KMS-11 (cell line): ENCODE results near the gene RRBP1.

ENCODE experiments used
- H2AFZ ChIP-seq: fragments of 200-600 bp; sonication (generic); 2 replicates; pipeline ENCODE4 v1.6.1; 2016; ENCODE audit warnings: antibody characterized with exemption, mixed run types, low read depth
- H3K27ac ChIP-seq: fragments of 200-600 bp; sonication (generic); 2 replicates; pipeline ENCODE4 v1.6.1; 2016; ENCODE audit warnings: mild to moderate bottlenecking, mixed run types
- H3K27me3 ChIP-seq: fragments of 200-600 bp; sonication (generic); 2 replicates; pipeline ENCODE4 v1.6.1; 2017; ENCODE audit warnings: mild to moderate bottlenecking, low read depth, mixed run types, moderate library complexity; ENCODE audit not compliant: insufficient read depth
- H3K36me3 ChIP-seq: fragments of 200-600 bp; sonication (generic); 2 replicates; pipeline ENCODE4 v1.6.1; 2017; ENCODE audit warnings: mild to moderate bottlenecking, mixed run types; ENCODE audit not compliant: insufficient read depth
- H3K4me1 ChIP-seq: fragments of 200-600 bp; sonication (generic); 2 replicates; pipeline ENCODE4 v1.6.1; 2016; ENCODE audit warnings: mild to moderate bottlenecking, low read depth, mixed run types; ENCODE audit not compliant: poor library complexity, severe bottlenecking
- H3K4me2 ChIP-seq: fragments of 200-600 bp; sonication (generic); 2 replicates; pipeline ENCODE4 v1.7.0; 2016; ENCODE audit warnings: mild to moderate bottlenecking, mixed run types
- H3K4me3 ChIP-seq: fragments of 200-600 bp; sonication (generic); IDR thresholded peaks from 2 replicates; pipeline ENCODE4 v1.6.1; 2017; ENCODE audit warnings: low read depth, low read length, mixed read lengths; ENCODE audit not compliant: insufficient read depth
- H3K79me2 ChIP-seq: fragments of 200-600 bp; sonication (generic); 2 replicates; pipeline ENCODE4 v1.6.1; 2016; ENCODE audit warnings: low read depth, mixed run types; ENCODE audit not compliant: insufficient read depth
- H3K9ac ChIP-seq: fragments of 200-600 bp; sonication (generic); 2 replicates; pipeline ENCODE4 v1.6.1; 2016; ENCODE audit warnings: mild to moderate bottlenecking, mixed run types
- H4K20me1 ChIP-seq: fragments of 200-600 bp; sonication (generic); 2 replicates; pipeline ENCODE4 v1.6.1; 2016; ENCODE audit warnings: mild to moderate bottlenecking, mixed run types; ENCODE audit not compliant: insufficient read depth
- TF ChIP-seq, protein P1 (sequence below): fragments of 200-600 bp; sonication (generic); conservative IDR thresholded peaks from 2 replicates; pipeline ENCODE4 v1.6.1; 2017; ENCODE audit warnings: low read depth, mild to moderate bottlenecking, antibody characterized with exemption, low read length, moderate library complexity, mixed read lengths

Gene RRBP1

DNA sequence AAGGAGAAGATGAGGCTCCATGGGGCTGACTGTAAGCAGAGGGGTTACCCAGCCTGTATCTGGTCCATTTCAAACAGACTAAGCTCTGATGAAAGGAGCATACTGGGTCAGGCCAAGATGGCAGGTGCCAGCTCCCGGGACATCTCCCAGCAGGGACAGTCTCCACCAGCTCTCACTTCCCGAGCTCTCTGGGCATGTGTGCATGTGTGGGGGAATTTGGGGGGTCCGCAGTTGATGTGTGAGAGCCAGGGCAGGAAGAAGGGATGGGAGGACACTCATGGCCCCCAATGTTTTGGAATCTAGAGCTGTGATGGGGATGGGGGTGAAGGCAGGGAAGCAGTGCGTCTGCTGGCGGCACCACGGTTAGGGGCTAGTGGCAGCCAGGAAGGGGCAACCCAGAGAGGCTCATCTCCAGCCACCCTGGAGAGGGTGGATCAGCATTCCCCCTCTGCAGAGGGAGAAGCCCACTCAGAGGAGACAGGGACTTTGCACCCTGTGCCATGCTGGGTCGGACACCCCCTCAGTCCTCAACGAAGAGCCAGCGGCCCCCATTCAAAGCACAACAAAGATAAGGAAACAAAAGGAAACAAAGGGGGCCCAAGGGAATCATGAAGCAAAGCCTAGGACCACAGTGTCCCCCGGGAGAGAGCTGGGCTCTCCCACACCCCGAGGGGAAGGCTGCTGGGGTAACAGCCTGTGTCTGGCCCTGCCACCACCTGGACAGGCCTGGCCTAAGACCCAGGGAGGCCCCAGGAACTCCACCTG is 59.8 kb downstream of the RRBP1 start:
- Histone ChIP-seq H2AFZ (no peak overlapping the region), H3K9ac (no peak overlapping the region), H3K27ac (no peak overlapping the region), H3K4me1 (no peaks in the 10 kb centered on the region), H3K27me3 (no peaks in the 10 kb centered on the region), H4K20me1 (no peaks in the 10 kb centered on the region), H3K36me3 (no peaks in the 10 kb centered on the region), H3K4me2 (no peak overlapping the region), H3K4me3 (no peak overlapping the region), H3K79me2 (no peaks in the 10 kb centered on the region)
- TF ChIP-seq, protein P1, sequence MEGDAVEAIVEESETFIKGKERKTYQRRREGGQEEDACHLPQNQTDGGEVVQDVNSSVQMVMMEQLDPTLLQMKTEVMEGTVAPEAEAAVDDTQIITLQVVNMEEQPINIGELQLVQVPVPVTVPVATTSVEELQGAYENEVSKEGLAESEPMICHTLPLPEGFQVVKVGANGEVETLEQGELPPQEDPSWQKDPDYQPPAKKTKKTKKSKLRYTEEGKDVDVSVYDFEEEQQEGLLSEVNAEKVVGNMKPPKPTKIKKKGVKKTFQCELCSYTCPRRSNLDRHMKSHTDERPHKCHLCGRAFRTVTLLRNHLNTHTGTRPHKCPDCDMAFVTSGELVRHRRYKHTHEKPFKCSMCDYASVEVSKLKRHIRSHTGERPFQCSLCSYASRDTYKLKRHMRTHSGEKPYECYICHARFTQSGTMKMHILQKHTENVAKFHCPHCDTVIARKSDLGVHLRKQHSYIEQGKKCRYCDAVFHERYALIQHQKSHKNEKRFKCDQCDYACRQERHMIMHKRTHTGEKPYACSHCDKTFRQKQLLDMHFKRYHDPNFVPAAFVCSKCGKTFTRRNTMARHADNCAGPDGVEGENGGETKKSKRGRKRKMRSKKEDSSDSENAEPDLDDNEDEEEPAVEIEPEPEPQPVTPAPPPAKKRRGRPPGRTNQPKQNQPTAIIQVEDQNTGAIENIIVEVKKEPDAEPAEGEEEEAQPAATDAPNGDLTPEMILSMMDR = no peak

DNA sequence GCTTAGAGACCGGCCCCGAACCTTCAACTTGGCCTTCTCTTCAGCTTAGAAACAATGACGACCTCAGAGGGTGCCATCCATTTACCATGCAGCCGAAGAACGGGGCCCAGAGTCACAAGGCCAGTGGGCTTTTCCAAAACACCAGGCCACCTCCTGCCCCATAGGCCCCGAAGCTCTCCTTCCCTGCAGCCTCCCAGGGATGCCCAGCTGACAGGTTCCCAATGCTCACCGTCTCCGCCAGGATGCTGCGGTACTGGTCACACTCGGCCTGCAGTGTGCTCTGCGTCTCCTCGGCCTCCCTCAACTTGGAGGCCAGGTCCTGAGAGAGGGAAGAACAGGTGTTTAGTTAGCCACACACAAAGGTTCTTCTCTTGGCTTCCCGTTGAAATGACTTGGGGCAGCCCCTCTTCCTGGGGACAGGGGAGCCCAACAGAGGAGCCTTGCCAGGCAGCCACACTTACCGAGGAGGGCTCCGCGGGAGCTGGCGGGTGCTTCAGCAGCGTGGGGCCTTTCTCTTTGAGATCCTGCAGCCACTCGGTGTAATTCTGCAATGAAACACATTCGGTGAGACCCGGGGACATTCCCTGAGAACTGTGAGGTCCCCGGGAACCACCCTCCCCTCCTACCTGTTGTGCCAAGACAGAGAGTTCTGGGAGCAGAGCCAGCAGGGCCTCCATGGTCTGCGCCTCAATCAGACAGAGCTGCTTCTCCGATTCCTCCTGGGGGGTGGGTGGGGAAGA is 60.6 kb downstream of the RRBP1 start:
- Histone ChIP-seq H3K27me3 (no peaks in the 10 kb centered on the region), H2AFZ (no peak overlapping the region), H3K9ac (no peak overlapping the region), H3K27ac (no peak overlapping the region), H4K20me1 (no peaks in the 10 kb centered on the region), H3K79me2 (no peaks in the 10 kb centered on the region), H3K4me3 (no peak overlapping the region), H3K4me1 (no peaks in the 10 kb centered on the region), H3K36me3 (no peaks in the 10 kb centered on the region), H3K4me2 (no peak overlapping the region)
- TF ChIP-seq, protein P1 = no peak

DNA sequence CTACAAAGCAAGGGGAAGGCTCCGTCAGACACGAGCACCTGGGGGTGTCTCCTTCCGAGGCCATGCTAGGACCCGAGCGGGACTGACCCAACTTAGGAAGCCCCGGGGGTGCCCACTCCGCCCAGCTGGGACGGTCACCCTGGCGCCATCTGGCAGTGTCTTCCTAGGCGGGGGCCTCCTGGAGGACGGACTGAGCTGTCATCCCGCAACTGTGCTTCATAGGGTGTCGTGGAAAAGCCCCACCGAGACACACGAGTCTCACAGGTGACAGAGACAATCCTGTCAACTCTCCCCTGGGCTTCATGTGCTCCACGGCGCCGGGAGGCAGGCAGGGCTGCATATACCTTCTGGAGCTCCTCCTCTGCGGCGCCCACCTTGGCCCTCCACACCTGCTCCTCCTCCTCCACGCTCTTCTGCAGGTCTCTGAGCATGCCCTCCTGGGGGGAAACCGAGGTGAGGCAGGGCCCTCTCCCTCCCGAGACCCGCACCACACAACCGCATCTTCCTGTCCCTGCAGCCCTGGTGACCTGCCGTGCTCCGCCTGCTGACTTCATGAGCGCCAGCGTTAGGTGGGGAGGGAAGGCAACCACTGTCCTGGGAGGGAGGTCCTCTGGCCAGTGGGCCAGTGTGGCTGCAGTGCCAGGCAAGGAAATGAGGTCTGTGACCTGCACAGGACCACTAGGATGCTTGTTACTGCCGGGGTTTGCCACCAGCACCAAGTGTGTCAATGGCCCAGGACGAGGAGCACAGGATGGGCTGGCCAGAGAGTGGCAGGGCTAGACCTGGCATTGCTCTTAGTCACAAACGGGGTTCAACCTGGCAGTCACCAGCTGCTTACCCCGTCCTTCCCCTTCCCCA is 61.4 kb downstream of the RRBP1 start:
- no peak overlapping the region for H3K27ac ChIP-seq
- H3K79me2 ChIP-seq = no peaks in the 10 kb centered on the region
- TF ChIP-seq, protein P1 = no peak
- no peaks in the 10 kb centered on the region for H3K27me3 ChIP-seq
- no peaks in the 10 kb centered on the region for H4K20me1 ChIP-seq
- H3K4me3 ChIP-seq = no peak overlapping the region
- no peak overlapping the region for H3K4me2 ChIP-seq
- no peaks in the 10 kb centered on the region for H3K4me1 ChIP-seq
- no peak overlapping the region for H2AFZ ChIP-seq
- no peak overlapping the region for H3K9ac ChIP-seq
- H3K36me3 ChIP-seq = no peaks in the 10 kb centered on the region

DNA sequence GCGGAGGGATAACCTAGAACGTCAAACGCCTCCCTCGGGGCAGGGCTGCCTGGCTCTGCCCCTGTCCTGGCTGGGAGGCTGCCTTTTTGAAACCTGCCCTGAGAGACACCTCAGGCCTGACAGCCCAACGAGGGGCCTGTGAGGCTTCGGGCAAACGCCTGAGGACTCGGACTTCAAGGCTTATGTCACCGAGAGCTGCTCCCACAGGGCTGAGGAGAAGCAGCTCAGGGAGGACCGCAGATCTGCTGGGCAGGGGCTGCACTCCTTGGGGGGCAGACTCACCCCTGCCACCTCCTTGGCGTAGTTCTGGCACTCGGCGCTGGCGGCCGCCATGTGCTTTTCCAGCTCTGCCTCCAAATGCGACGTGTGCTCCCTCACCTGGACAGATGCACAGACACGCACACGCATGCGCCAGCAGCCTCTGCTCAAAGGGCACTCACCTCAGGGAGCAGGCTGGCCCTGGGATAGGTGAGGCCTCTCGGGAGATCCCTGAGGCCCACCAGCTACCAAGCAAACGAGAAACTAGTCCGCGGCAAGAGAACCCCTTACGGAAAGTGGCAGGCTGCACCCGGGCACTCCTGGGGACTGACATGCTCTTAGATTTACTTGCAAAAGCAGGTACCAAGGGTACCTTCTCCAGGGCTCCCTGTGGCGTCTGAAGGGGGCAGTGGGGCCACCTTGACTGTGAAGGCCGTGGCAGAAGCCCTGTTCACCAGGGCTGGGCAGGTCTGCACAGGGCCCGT is 62.5 kb downstream of the RRBP1 start:
- H3K9ac ChIP-seq = no peak overlapping the region
- no peak overlapping the region for H3K4me3 ChIP-seq
- H3K36me3 ChIP-seq = no peaks in the 10 kb centered on the region
- H3K4me1 ChIP-seq = no peaks in the 10 kb centered on the region
- no peak overlapping the region for H3K27ac ChIP-seq
- no peak overlapping the region for H3K4me2 ChIP-seq
- no peaks in the 10 kb centered on the region for H4K20me1 ChIP-seq
- no peak overlapping the region for H2AFZ ChIP-seq
- TF ChIP-seq, protein P1 = no peak
- no peaks in the 10 kb centered on the region for H3K79me2 ChIP-seq
- H3K27me3 ChIP-seq = no peaks in the 10 kb centered on the region
